ENCODE data around the gene LYSET. TPM values are rescaled to one million over a fixed set of nuclear protein-coding genes. Genes with fewer than 3 reads are reported as not detected.

LYSET gene
- total RNA-seq, 2 experiments from 2014 or later = 13.6 to 15.5 TPM

DNA sequence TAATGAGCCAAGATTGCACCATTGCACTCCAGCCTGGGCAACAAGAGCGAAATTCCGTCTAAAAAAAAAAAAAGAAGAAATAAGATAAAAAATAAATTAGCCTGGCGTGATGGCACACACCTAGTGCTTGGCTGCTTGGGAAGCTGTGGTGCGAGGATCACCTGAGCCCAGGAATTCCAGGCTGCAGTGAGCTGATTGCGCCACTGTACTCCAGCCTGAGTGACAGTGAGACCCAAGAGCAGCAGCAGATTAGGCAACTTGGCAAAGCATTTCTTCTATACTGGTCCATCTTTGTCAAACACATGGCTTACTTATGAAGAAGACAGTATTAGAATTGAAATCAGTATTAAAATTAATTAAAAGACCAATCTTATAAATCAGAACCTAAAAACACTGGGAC is 15.4 kb downstream of the LYSET start:
- peaks cover 16% of the 10 kb centered on the region for H3K4me1 Mint-ChIP-seq (ENCODE audit: low read depth)
- H3K4me3 Mint-ChIP-seq = no peak overlapping the region
- no peak overlapping the region for H3K27ac Mint-ChIP-seq
- ChIA-PET CTCF (no interaction called here), POLR2A (no interaction called here)
- intact Hi-C loops (cut with micrococcal nuclease) = no loop called here
- H3K27me3 Mint-ChIP-seq = no peaks in the 10 kb centered on the region
- no peak for ATAC-seq
- peaks cover 19% of the 10 kb centered on the region for H3K36me3 Mint-ChIP-seq (ENCODE audit: low read depth)
- DNase-seq = no peak
- no peaks in the 10 kb centered on the region for H3K9me3 Mint-ChIP-seq
- TF ChIP-seq, protein P1, sequence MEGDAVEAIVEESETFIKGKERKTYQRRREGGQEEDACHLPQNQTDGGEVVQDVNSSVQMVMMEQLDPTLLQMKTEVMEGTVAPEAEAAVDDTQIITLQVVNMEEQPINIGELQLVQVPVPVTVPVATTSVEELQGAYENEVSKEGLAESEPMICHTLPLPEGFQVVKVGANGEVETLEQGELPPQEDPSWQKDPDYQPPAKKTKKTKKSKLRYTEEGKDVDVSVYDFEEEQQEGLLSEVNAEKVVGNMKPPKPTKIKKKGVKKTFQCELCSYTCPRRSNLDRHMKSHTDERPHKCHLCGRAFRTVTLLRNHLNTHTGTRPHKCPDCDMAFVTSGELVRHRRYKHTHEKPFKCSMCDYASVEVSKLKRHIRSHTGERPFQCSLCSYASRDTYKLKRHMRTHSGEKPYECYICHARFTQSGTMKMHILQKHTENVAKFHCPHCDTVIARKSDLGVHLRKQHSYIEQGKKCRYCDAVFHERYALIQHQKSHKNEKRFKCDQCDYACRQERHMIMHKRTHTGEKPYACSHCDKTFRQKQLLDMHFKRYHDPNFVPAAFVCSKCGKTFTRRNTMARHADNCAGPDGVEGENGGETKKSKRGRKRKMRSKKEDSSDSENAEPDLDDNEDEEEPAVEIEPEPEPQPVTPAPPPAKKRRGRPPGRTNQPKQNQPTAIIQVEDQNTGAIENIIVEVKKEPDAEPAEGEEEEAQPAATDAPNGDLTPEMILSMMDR (IDR thresholded peaks at IDR 0.05) = no peak

DNA sequence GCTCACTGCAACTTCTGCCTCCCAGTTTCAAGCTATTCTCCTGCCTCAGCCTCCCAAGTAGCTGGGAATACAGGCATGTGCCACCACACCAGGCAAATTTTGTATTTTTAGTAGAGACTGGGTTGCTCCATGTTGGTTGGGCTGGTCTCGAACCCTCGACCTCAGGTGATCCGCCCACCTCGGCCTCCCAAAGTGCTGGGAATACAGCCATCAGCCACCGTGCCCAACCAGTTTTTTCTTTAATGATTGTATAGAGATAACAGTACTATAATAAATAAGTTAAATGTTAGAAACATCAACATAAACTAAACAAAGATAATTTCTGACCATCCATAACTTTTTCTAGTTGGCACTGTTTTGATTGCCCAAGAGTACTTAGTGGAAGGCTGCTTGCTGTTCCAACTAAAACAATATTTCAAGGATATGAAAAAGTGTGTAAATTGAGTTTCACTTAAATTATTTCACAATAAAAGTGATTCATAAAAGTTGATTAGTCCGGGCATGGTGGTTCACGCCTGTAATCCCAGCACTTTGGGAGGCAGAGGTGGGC is 16.1 kb downstream of the LYSET start:
- ChIA-PET CTCF (no interaction called here), POLR2A (no interaction called here)
- H3K4me3 Mint-ChIP-seq = no peak overlapping the region
- H3K9me3 Mint-ChIP-seq = no peaks in the 10 kb centered on the region
- ATAC-seq = no peak
- H3K27ac Mint-ChIP-seq = no peak overlapping the region
- intact Hi-C loops (cut with micrococcal nuclease) = no loop called here
- H3K27me3 Mint-ChIP-seq = no peaks in the 10 kb centered on the region
- peaks cover 19% of the 10 kb centered on the region for H3K4me1 Mint-ChIP-seq (ENCODE audit: low read depth)
- no peak for DNase-seq
- TF ChIP-seq, protein P1 (IDR thresholded peaks at IDR 0.05) = no peak
- peaks cover 21% of the 10 kb centered on the region for H3K36me3 Mint-ChIP-seq (ENCODE audit: low read depth)

DNA sequence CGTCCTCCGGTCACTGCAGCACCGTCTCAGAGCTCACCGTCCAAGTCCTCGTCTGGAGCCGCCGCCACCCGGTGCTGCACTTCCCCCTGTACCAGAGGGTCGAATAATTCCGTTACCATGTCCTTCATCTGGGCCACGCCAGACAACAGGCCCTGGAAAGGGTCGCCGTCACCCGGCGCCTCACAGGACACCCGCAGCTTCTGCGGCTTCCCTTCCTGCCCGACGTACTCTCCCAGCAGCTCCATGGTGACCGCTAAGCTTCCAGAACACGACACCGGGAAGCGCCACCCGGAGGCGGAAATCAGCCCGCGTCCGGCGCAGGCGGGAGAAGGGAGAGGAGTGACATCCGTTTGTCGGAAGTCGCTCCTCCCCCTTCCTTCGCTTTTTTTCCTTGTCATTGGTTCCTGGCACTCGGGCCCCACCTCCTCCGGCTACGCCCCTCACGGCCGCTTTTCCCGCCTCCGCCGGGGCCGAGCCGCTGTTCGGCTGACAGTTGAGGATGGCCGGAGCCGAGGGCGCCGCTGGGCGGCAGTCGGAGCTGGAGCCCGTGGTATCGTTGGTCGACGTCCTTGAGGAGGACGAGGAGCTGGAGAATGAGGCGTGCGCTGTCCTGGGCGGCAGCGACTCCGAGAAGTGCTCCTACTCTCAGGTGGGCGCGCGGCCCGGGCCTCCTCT is 21.8 kb downstream of the LYSET start, which contains the start of the genes GON7 and UBR7:
TSS of gene GON7 (minus strand) at position 273 of the 675 bp plus-strand sequence. CDS start at position 245, 28 bp downstream.
TSS of gene UBR7 (plus strand) at position 464 of the 675 bp plus-strand sequence. CDS start at position 500, 36 bp downstream.
- H3K27me3 Mint-ChIP-seq = no peaks in the 10 kb centered on the region
- POLR2A ChIA-PET = interaction anchor here (0.7 to 5.1 kb wide), 11 partner anchors 9 to 780 kb away, joined by 3 to 50 read pairs (median 3); partner anchors contain the start of genes LYSET and MOAP1
- DNase-seq (peak; percentile 93), ATAC-seq (peak; percentile 93)
- TF ChIP-seq, protein P1 (IDR thresholded peaks at IDR 0.05) = no peak
- intact Hi-C loops (cut with micrococcal nuclease) = loop anchor here (5.0 kb wide), 1 partner anchor 125 kb away; the partner anchor contains the start of gene BTBD7
- peak within 1 kb of the TSS; percentile 95 for H3K27ac Mint-ChIP-seq
- peaks cover 25% of the 10 kb centered on the region for H3K36me3 Mint-ChIP-seq (ENCODE audit: low read depth)
- no peaks in the 10 kb centered on the region for H3K9me3 Mint-ChIP-seq
- CTCF ChIA-PET = interaction anchor here (0.9 to 3.5 kb wide), 8 partner anchors 10 to 412 kb away, joined by 3 to 26 read pairs (median 4); partner anchors contain the start of genes LYSET and MOAP1
- H3K4me1 Mint-ChIP-seq (ENCODE audit: low read depth) = peaks cover 36% of the 10 kb centered on the region
- peak within 1 kb of the TSS; percentile 70 for H3K4me3 Mint-ChIP-seq

DNA sequence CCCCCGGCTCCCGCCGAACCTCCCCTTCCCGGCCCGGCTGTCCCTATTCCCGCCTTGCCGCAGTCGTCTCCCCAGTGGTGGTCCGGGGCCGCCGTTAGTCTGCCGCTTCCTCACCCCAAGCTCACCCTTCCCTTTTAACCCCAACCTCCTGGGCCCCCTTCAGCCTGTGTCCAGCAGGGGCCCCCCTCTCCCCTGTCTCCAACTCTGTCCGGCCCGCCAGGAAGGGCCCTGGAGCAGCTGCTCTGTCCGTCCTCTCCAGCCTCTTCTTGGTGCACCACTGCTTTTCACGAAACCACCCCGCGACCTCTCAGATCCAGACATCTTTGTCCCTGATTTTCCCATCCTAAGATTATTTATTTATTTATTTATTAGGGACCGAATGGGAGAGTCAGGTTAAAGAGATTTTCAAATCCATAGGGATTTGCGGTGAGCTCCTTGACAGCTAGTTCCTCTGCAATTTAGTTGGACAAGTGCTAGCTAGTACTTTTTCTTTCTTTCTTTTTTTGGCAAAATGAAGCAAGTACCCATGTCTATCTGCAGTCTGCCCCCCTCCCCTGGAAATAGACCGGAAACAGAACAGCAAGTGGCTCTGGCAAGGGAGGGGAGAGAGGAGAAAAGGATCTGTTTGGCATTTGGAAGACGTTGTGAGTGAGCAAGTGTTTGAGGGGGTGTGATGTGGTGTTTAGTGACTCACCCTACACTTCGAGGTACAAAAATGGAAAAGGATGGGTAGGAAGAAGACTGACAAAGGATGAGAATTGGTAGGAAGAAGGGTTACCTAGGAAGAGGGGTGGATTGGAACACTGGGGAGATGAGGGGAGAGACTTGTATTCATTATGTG is 22.6 kb downstream of the LYSET start:
- ATAC-seq (peak; percentile 47), DNase-seq (peak; percentile 65)
- Mint-ChIP-seq H3K27me3 (no peaks in the 10 kb centered on the region), H3K27ac (peak overlapping the region; percentile 95), H3K36me3 (ENCODE audit: low read depth) (peaks cover 28% of the 10 kb centered on the region), H3K4me1 (ENCODE audit: low read depth) (peaks cover 33% of the 10 kb centered on the region), H3K9me3 (no peaks in the 10 kb centered on the region), H3K4me3 (peak overlapping the region; percentile 70)
- POLR2A ChIA-PET = interaction anchor here (0.7 to 5.1 kb wide), 7 partner anchors 10 to 780 kb away, joined by 3 to 50 read pairs (median 3); partner anchors contain the start of genes LYSET and MOAP1
- intact Hi-C loops (cut with micrococcal nuclease) = loop anchor here (5.0 kb wide), 1 partner anchor 125 kb away; the partner anchor contains the start of gene BTBD7
- TF ChIP-seq, protein P1 (IDR thresholded peaks at IDR 0.05) = peak; percentile 50
- CTCF ChIA-PET = interaction anchor here (0.9 to 2.5 kb wide), 6 partner anchors 11 to 411 kb away, joined by 4 to 26 read pairs (median 4); partner anchors contain the start of genes LYSET and MOAP1
